Measurements from ENCODE around the gene WBP4. TPM values are rescaled to one million over a fixed set of nuclear protein-coding genes. Genes with fewer than 3 reads are reported as not detected.

Gene WBP4
- total RNA-seq, 1 experiment from 2014 or later = 11.5 TPM

DNA sequence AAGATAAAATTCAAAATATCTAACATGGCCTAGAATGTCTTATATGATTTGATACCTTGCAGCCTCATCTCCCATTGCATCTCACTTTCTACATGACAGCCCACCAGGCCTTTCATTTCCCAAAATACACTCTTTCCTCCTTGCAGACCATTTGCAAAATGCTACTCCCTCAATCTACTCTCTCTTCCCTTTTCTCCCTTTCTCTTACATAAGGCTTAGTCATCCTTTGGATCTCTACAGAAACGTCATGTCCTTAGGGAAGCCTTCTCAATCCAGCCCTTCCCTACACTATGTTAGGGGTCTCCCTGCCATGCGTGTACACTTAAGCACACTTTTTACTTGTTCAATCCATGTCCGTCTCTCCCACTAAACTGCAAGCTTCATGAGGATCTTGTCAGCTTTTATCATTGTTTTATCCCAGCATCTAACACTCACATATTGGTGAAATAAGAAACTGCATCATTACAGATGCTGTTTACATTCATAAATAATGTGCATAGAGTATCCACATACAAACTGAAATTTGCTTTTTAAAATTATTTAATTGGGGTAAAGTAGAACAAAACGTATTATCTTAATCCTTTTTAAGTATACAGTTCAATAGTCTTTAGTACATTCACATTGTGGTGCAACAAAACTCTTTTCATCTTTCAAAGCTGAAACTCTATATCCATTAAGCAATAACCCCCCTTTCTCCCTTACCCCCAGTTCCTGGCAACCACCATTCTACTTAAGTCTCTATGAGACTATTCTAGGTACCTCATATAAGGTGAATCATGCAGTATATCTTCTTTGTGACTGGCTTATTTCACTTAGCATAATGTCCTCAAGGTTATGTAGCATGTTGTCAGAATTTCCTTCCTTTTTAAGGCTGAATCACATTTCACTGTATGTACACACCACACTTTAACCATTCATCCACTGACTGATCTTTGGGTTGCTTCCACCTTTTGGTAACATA lies 11.5 kb upstream of the WBP4 start:
- DNase-seq (ENCODE audit: low read depth) = no peak

DNA sequence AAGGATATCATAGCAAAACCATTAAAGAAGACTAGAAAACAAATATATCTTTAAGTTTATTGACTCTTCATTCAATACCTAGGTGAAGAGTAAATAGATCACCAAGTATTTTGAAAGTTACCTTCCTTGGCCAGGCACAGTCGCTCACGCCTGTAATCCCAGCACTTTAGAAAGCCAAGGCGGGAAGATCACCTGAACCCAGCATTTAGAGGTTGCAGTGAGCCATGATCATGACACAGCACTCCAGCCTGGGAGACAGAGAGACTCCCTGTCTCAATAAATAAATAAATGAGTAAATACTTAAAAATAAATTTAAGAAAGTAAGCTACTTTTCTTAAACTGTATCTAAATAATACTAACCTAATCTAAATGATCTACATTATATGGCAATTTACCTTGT lies 8.9 kb upstream of the WBP4 start:
- no peak for DNase-seq (ENCODE audit: low read depth)

DNA sequence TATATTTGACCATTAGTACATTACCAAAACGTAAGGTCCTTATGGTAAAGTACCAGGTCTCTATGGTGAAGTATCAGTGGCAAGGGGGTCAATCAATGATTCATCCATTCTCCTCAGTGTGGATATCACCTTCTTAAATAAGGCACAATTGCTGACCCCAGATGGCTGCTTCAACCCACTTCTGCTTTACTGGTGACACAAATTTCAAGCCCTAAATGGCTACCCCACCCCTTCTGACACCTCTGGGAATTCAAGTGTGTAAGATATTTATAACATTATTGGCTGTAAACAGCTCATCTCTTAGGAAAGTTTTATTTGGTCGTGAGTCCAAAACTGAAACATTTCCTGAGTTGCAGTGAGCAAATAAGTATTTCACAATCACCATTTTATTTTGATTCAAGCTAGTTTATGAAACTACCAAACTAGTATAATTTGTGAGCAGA lies 7.9 kb upstream of the WBP4 start:
- DNase-seq (ENCODE audit: low read depth) = no peak

DNA sequence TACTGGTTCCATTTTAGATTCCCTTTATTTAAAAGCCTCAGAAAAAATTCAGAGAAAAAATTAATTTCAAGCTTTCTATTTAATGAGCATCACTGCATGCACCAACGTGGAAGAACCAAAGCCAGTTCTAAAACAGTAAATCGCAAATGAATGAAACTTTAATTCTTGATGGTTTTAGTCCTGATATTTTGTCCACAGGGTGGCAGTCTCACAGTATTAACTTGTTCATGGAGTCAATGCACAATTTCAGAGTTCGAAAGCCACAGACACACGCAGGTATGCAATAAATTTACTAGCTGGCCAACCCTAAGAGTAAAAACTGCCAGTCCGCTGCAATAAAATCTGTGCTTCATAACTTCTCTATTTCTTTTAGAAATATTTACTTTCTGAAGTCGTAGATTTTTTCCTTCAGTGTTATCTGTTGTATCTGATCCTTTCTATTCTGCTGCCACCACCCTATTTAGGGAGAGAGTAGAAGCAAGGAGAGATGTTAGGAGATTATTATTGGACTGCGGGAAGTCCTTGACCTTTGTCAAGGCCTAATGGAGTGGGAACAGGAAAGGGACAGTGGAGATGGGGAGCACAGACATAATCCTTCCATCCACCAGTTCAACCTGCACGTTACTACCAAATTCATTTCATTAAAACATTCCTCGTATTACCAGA lies 7.0 kb upstream of the WBP4 start:
- DNase-seq (ENCODE audit: low read depth) = peak; percentile 59

DNA sequence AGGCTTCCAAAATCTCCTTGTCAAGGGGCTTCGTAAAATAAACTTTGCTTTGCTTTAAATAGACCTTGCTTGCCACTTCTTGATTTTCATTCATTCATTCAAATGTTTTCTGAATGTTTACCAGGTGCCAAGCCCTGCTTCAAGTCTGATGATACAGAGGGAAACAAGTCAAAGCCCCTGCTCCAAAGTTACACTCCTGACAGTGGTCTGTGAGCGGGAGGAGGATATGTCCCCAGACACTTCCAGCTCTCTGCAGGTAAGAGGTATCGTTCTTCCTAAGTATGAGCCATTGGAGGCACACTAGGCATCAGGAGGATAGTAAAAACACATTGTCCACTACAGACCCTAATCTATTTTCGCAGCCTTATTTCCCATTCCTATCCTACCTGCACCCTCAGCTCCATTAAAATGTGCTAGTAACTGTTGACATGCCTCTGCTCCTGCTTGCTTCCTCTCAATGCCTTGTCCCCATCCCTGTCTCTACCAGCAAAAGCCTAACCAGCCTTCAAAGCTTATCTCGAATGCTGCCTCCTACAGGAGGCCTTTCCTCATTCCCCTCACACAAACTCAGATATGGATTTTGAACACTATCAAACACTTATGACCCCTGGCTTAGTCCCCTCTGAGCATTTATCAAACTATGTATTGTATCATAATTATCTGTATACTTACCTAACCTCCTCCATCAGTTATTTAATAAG lies 6.2 kb upstream of the WBP4 start:
- DNase-seq (ENCODE audit: low read depth) = no peak

DNA sequence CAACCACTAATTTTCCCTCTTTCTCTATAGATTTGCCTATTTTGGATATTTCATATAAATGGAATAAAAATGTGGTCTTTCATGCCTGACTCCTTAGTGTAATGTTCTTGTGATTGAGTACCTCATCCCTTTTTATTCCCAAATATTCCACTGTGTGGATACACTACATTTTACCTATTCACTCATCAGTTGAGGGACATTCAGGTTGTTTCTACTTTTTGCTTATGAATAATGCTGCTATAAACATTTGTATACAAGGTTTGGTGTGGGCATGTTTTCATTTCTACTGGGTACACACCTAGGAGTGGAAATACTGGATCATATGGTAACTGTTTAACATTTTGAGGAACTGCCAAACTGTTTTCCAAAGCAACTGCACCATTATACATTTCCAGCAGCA lies 5.1 kb upstream of the WBP4 start:
- DNase-seq (ENCODE audit: low read depth) = no peak

DNA sequence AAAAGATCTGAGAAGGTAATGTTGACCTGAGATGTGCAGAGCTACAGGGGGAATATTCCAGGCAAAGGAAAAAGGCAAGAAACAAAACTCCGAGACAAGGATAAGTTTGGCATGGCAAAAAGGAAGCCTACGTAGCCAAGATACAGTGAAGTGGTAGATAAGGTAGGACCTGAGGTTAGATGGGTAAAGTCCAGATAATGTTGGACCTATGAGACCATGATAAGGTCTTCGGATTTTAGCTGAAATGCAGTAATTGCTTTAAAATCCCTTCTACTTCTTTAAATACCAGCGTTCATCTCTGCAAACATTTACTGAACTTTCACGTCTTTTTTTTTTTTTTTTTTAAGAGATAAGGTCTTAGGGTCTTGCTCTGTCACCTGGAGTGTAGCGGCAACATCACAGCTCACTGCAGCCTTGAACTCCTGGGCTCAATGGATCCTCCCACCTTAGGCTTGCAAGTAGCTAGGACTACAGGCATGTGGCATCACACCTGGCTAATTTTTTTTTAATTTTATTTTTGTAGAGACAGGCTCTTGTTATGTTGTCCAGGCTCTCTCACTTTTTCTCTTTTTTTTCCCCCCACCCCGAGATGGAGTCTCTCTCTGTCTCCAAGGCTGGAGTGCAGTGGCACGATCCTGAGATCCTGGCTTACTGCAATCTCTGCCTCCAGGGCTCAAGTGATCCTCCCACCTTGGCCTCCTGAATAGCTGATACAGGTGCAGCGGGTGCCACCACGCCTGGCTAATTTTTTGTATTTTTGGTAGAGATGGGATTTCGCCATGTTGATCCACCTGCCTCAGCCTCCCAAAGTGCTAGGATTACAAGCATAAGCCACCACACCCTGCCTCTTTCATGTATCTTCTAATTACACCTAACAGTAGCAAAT lies 4.2 kb upstream of the WBP4 start:
- DNase-seq (ENCODE audit: low read depth) = no peak

DNA sequence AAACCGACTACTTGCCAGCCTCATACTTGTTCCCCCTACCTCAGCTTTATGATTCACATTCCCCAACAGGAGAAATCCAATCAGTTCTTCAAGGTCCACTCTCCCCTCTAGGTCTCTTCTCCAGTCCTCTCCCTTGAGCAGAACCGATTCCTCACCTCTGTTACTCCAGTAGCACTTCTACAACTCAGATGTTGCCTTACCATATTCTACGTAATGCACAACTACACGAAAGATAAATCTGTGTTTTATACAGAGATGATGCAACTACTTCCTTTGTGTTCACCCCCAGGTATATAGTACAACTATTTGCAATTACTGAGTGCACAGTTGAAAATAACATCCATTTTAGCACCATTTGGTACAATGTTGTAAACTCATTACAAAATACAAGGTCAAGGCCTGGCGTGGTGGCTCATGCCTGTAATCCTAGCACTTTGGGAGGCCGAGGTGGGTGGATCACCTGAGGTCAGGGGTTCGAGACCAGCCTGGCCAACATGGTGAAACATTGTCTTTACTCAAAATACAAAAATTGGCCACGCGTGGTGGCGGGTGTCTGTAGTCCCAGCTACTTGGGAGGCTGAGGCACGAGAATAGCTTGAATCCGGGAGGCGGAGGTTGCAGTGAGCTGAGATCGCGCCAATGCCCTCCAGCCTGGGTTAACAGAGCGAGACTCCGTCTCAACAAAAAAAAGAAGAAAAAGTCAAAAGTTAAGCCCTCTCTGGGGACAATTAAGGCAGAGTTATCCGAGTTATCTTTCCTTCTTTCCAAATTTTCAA lies 2.8 kb upstream of the WBP4 start:
- DNase-seq (ENCODE audit: low read depth) = no peak

DNA sequence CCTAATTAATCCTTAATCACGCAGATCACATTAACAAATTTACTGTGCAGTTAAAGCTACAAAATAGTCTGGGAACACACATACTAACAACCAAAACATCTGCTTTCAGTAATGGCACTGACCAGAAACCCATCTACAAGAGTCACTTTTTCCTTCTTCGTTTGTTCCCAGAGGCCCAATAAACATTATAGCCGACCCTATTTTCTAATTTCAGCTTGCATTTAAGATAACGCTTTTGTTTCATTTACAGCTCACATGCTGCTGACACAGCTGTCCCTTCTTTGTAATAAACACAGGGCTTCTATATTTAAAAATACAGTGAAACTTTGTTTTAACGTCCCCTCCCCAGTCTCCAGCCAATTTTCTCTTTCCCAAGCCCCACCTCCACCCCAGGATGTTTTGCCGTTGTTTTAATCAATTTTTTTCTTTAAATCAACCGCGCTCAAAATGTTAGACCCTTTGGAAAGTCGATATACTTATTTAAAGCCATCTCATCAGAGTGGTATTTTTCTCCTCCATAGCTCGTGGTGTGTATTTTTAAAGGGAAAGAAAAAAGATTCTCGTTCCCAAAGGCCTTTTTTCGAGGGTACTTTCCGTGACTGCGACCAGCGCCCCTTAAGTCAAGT lies 1.7 kb upstream of the WBP4 start:
- DNase-seq (ENCODE audit: low read depth) = no peak

DNA sequence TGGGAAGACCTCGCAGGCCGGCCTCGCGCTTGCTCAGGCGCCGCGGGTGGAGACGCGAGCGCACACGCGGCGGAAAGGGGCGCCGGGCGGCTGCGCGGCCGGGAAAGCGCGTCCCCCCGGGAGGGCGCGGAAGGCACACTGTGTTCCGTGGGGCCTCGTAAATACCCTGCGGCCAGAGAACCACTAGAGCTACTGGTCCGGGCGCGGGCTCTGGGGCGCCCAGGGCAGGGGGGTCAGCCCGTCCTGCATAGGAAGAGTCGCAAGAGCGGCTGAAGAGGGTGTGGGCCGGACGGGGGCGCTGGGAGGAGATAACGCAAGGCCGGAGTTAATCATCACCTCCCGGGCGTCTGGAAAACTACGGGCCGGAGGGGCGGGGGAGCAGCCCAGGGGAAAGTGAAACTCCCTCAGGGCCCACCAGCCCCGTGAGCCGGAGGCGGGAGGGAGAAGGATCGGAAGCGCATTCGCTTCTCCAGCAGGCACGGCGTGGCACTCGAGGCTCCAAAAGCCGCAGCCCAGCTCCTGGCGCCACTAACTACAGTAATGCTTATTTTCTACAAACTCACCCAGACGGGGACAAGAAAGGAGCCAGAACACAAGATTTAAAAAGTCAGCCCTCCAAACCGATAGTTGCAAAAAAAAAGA lies 1.1 kb upstream of the WBP4 start:
- peak; percentile 90 for DNase-seq (ENCODE audit: low read depth)

DNA sequence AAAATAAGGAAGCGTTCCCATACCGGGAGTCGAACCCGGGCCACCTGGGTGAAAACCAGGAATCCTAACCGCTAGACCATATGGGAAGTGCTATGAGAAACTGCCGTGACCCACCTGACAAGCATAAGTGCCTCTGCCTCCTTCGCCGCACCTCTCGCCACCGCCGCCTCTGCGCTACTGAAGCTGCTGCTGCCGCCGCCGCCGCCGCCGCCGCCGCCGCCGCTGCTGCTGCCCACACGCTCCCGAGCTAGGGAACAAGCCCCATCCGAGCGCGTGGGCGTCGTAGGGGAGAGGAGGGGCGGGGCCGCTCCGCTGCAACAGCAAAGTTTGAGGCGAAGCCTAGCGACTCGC lies 610 bp upstream of the WBP4 start:
- DNase-seq (ENCODE audit: low read depth) = peak; percentile 85

DNA sequence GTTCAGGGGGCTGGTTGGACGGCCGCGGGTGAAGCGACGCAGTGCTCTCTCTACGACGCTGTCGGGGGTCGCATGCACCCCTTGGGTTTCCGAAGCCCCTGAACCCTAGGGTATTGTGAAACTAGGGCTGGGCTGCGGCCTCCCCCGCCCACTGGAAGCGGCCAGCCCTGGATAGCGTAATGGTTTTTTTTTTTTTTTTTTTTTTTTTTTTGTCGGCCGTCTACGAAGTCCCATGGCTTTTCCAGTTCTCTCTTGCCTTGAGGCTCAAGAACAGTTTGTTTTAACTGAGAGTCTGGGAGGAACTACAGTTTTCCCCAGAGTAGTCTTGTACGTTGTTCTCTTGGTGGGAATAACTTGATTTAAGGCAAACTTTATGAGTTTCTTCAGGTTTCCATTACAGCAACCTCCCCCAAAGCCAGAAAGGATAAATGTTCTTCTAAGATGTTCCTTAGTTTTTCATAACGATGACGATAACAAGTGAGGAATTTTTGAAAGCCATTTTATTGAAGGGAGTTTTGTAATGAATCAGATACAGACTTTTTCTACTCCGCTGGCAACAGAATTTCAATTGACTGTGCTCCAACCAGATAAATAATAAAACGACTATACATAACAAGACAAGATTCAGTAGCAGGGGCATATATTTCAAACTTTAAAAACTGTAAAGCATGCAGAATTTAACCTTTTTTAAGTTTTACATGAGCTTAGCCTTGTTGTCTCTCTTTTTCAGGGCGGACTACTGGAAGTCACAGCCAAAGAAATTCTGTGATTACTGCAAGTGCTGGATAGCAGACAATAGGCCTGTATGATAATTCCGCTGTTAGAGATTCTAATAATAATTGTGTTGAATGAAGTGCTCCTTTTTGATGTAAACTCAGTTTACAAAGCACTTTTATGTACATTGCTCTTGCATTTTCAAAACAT lies 867 bp downstream of the WBP4 start:
- peak; percentile 68 for DNase-seq (ENCODE audit: low read depth)

DNA sequence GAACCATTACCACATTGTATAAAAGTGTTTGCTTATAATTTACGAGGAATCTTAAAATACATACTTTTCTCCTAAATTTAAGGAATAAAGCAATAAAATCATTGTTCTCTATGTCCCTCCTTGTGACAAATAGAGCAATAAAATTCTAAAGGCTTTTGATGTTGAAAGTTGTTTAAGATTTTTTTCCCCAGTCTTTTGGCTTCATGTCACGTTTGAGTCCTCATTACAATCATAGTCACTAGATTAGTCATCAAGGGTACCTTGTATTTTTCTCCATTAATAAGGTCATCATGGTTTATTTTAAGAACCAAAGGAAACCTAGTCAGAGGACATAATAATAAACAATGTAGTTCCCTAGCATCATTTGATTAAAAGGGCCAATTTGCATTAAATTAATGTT lies 3.2 kb downstream of the WBP4 start:
- DNase-seq (ENCODE audit: low read depth) = peak; percentile 50

DNA sequence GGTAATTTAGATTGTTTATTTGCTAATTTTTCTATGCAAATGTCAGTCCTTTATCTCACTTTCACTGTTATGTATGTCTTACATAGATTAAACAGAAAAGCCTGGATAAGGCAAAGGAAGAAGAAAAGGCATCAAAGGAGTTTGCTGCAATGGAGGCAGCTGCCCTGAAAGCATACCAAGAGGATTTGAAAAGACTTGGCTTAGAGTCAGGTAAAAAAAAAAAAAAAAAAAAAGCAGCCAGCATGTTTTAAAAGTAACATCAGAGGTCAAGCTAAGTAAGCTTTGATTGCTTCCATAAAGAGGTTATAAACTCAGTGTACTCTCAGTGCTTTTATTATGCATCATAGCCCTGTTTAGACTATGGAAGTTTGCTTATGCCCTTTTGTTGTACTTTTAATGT lies 3.8 kb downstream of the WBP4 start:
- no peak for DNase-seq (ENCODE audit: low read depth)

DNA sequence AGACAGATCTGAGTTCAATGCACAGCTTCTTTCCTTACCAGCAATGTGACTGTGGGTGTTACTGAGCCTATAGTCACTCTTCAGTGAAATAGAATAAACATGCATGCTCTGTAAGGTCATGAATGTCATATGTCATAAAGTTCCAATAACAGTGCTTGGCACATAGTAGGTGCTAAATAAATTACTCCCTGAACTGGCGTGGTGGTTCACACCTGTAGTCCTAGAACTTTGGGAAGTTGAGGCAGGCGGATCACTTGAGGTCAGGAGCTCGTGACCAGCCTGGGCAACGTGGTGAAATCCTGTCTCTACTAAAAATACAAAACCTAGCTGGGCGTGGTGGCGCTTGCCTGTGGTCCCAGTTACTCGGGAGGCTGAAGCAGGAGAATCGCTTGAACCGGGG lies 13.2 kb downstream of the WBP4 start:
- no peak for DNase-seq (ENCODE audit: low read depth)

DNA sequence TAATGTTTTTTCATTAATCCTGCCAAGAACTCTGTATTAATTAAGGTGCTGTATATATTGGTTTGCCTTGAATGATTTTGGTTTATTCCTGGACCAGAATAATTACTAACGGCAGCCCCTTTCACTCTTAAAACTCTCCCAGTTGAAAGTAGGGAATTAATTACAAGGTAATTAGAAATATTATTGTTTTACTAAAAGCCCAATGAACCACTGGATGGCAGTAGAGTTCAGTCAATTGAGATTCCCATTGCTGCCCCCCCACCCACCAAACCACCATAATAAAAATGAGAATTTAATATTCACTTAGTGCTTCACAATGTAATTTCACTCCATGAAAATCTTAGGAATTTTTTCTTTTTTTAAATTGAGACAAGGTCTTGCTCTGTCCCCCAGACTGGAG lies 13.7 kb downstream of the WBP4 start:
- DNase-seq (ENCODE audit: low read depth) = peak; percentile 20

DNA sequence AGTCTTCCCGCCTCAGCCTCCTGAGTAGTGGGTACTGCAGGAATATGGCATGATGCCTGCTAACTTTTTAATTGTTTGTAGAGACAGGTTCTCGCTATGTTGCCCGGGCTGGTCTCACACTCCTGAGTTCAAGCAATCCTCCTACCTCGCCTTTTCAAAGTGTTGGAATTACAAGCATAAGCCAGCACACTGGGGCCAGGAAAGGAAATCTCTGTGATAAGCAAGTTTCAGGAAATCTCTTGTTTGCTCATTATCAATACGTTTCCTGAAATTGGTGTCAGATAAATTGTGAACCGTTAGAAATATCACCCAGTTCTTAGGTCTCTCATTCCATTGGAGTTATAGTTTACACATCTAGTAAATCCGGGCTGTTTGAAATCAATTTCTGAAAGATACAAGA lies 14.2 kb downstream of the WBP4 start:
- DNase-seq (ENCODE audit: low read depth) = no peak

DNA sequence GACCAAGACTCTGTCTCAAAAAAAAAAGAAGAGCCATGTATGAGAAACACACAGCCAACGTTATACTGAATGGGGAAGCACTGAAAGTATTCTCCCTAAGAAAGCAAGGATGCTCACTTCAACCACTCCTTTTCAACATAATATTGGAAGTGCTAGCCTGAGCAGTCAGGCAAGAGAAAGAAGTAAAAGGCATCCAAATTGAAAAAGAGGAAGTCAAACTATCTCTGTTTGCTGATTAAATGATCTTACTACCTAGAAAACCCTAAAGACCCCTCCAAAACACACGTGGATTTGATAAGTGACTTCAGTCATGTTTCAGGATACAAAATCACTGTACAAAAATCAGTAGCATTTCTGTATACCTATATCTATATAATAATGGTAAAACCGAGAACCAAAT lies 16.2 kb downstream of the WBP4 start:
- DNase-seq (ENCODE audit: low read depth) = no peak

DNA sequence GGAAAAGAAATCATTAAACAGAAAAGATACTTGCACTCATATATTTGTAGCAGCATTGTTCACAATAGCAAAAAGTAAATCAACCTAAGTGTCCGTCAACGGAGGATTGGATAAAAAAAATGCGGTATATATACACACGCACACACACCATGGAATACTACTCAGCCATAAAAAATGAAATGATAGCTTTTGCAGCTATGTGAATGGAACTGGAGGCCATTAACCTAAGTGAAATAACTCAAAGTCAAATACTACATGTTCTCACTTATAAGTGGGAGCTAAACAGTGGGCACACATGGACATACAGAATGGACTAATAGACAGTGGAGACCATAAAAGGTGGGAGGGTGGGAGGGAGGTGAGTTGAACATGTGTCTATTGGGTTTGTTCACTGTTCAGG lies 18.4 kb downstream of the WBP4 start:
- DNase-seq (ENCODE audit: low read depth) = no peak

All from RPMI7951 (cell line).